ENCODE data around the gene RAB43.

Gene RAB43

GRCh38 chr3:129040579-129041300 is 80.9 kb downstream of the RAB43 start:
- TF ChIP-seq CTCF (conservative IDR thresholded peaks at IDR 0.05; ENCODE audit: low read depth, low read length) = no peak
- DNase-seq (ENCODE audit: low read depth) = no peak
- H3K4me3 ChIP-seq (ENCODE audit: low read depth, low read length) = no peak overlapping the region

DNA sequence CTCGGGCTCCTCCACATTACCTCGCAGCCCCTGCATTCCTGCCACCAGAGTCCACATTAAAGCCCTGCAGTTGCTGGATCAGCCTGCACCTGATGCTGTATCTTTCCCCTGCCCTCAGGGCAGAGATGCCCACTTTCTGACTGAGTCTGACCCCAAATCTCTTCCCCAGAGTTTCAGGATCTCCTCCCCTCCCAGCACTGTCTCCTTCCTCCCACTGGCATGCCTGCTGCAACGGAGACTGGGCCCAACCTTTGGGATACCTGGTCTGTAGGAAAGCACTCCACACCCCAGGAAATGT is 81.6 kb downstream of the RAB43 start:
- no peak for TF ChIP-seq CTCF (conservative IDR thresholded peaks at IDR 0.05; ENCODE audit: low read depth, low read length)
- H3K4me3 ChIP-seq (ENCODE audit: low read depth, low read length) = no peak overlapping the region
- DNase-seq (ENCODE audit: low read depth) = no peak

GRCh38 chr3:129039271-129040038 is 82.1 kb downstream of the RAB43 start:
- H3K4me3 ChIP-seq (ENCODE audit: low read depth, low read length) = no peak overlapping the region
- TF ChIP-seq CTCF (conservative IDR thresholded peaks at IDR 0.05; ENCODE audit: low read depth, low read length) = no peak
- no peak for DNase-seq (ENCODE audit: low read depth)

DNA sequence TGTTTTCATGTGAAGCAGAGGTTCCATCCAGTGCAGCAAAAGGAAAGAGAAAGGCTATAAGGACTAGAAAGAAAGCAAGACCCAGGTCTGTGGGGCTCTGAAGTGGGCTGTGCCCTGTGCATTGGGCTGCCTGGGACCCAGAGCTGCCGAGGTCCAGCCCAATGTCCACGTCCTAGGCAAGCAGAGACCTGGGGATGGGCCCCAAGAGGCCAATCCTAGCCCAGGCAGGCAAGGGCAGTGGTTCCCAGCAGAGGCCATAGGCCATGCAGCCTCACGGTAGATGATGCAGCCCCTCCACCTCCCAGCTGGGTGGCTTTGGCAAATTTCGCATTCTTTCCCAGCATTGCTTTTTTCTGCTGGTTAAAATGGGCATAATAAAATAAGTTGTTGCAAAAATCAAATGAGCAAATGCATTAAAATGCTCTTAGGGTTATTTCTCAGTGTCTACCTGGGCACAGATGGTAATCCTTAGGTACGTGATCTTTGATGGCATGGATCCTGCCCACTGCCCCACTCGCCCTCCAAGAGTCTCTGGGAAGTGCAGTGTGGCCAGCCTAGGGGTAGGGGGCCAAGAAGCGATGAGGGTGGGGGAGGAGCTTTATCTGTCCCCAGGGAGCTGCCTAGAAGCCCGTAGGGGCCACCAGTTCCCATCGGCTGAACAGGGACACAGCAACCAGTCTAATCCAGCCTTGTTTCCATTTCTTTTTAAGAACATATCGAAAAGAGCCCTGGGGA is 83.3 kb downstream of the RAB43 start:
- TF ChIP-seq CTCF (conservative IDR thresholded peaks at IDR 0.05; ENCODE audit: low read depth, low read length) = no peak
- DNase-seq (ENCODE audit: low read depth) = no peak
- H3K4me3 ChIP-seq (ENCODE audit: low read depth, low read length) = no peak overlapping the region

Measured in choroid plexus epithelial cell (primary cell).